RWPE1 (cell line): ENCODE results near the gene TXK.

ENCODE experiments used
- CTCF ChIA-PET: fragments of 350-600 bp; sonication (Branson Sonifier 250); formaldehyde crosslinking; extraction: SDS; loops from one replicate; lab custom pipeline; 2021; lab: Yijun Ruan, JAX
- POLR2A ChIA-PET: fragments of 400-600 bp; formaldehyde crosslinking; extraction: SDS; loops from one replicate; lab custom pipeline; 2020; ENCODE audit warnings: antibody characterized with exemption; ENCODE audit not compliant: low non-redundant PET; lab: Yijun Ruan, JAX
- DNase-seq: peaks from one replicate; pipeline ENCODE4 v3.0.0; 2012; ENCODE audit warnings: low spot score
- H3K27ac ChIP-seq: fragments of 450-650 bp; 2 replicates; pipeline ENCODE4 v1.5.1; 2017
- TF ChIP-seq, protein P1 (sequence below): fragments of 450-650 bp; conservative IDR thresholded peaks from 2 replicates; pipeline ENCODE4 v1.5.1; 2017; ENCODE audit warnings: low read depth, mild to moderate bottlenecking

The TXK gene

DNA sequence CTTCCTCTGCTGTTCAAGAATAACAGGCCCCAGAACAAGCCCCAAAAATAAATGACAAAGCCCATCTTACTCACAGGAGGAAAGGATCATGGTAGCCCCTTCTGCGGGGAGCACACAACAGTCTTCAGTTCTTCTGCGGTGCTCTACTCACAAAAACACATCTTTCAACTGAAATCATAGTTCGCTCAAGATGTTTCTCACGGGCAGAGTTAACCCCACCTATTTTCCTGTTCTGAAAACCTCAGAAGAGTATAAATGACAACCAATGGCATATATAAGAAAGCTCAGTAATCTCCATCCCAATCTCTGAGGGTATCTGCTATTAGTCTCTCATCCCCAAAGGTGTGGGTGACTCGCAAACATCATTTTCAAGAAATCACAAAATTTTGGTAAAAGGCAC is at the start of gene TXK:
Gene TXK, minus strand, starts transcription at position 170 of the 400 bp plus-strand sequence. Its CDS starts 80 bp downstream, at position 90.
- H3K27ac ChIP-seq = no peak within 1 kb of the TSS
- POLR2A ChIA-PET = no interaction called here
- DNase-seq = no peak
- TF ChIP-seq, protein P1, sequence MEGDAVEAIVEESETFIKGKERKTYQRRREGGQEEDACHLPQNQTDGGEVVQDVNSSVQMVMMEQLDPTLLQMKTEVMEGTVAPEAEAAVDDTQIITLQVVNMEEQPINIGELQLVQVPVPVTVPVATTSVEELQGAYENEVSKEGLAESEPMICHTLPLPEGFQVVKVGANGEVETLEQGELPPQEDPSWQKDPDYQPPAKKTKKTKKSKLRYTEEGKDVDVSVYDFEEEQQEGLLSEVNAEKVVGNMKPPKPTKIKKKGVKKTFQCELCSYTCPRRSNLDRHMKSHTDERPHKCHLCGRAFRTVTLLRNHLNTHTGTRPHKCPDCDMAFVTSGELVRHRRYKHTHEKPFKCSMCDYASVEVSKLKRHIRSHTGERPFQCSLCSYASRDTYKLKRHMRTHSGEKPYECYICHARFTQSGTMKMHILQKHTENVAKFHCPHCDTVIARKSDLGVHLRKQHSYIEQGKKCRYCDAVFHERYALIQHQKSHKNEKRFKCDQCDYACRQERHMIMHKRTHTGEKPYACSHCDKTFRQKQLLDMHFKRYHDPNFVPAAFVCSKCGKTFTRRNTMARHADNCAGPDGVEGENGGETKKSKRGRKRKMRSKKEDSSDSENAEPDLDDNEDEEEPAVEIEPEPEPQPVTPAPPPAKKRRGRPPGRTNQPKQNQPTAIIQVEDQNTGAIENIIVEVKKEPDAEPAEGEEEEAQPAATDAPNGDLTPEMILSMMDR = no peak
- CTCF ChIA-PET = interaction anchor here (0.6 kb wide), 1 partner anchor 429 kb away, joined by 7 read pairs; no protein-coding TSS in a partner anchor

DNA sequence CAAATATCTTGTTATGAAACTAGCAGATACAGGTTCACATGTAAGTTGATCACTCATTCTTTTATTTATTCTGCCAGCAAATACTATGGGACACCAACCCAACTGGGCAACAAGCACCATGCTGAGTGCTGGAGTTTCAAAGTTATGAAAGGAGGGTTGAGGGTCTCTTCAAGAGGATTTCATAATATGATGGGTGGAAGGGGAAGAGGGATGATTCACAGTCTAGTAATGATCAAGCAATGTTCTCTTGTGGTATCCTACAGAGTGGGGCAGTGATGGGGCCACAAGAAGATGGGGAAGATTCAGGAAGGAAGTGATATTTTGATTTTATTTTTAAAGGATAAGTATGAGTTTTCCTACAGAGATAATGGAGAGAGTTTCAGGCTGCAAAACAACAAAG is 46.2 kb upstream of the TXK start:
- CTCF ChIA-PET = interaction anchor here (0.5 kb wide), 1 partner anchor 657 kb away, joined by 3 read pairs; no protein-coding TSS in a partner anchor
- no peak overlapping the region for H3K27ac ChIP-seq
- TF ChIP-seq, protein P1 = no peak
- DNase-seq = no peak
- POLR2A ChIA-PET = no interaction called here

DNA sequence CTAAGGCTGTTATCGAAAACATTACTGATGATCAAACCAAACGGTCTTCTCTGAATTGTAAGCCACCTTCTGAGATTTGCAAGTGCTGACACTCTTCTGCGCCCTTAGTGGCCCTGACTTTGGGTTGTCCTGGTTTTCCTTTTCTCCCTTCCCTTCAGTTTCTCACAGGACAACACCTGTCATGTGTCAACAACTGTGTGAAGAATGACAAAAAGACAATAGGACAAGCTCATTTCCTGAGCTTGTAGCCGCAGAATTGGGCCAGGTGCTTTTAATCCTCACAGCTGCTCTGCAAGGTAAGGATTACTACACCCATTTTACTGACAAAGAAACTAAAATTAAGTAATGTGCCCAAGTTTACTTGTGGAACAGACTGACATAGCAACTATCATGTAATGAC is 44.9 kb upstream of the TXK start:
- ChIA-PET POLR2A (no interaction called here), CTCF (interaction anchor here (0.5 kb wide), 1 partner anchor 220 kb away, joined by 3 read pairs; no protein-coding TSS in a partner anchor)
- H3K27ac ChIP-seq = no peak overlapping the region
- TF ChIP-seq, protein P1 = no peak
- no peak for DNase-seq

DNA sequence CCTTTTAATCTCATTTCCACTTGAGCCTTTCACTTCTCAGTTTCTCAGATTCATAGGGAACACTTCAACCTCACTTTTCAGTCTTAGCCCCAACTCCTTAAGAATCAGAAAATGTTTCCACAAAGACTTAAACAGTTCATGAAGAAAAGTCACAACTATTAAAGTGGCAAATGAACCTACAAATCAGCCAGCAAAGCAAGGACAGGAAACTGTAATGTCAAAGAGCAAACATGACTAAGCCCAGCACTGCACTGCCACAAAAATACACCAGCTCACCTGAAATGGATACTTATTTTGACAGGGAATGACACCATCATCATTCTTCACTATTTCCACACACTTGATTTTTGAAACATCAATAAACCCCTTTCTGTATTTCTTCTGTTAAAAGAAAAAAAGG is 41.8 kb upstream of the TXK start:
- no peak overlapping the region for H3K27ac ChIP-seq
- DNase-seq = no peak
- POLR2A ChIA-PET = no interaction called here
- TF ChIP-seq, protein P1 = no peak
- CTCF ChIA-PET = interaction anchor here (0.7 kb wide), 1 partner anchor 23 kb away, joined by 3 read pairs; no protein-coding TSS in a partner anchor

DNA sequence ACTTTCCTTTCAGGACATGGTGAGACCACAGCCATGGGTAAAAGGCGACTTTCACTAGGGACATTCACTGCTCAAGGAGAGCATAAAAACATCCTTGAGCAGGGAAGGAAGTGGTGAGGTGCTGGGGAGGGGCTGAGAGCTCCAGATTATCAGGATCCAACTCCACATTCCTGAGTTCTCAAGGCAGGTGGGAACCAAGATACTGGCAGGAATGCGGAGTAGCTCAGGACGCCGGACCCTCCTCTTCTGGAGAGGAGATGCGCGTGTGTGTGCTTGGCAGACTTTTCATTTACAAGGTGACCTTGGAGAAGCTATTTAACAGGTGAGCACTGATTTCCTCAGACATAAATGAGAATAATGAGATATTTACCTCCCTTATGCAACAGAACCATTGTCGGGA is 41.3 kb upstream of the TXK start:
- no peak overlapping the region for H3K27ac ChIP-seq
- ChIA-PET POLR2A (no interaction called here), CTCF (interaction anchor here (0.7 kb wide), 1 partner anchor 23 kb away, joined by 3 read pairs; no protein-coding TSS in a partner anchor)
- DNase-seq = no peak
- TF ChIP-seq, protein P1 = no peak

DNA sequence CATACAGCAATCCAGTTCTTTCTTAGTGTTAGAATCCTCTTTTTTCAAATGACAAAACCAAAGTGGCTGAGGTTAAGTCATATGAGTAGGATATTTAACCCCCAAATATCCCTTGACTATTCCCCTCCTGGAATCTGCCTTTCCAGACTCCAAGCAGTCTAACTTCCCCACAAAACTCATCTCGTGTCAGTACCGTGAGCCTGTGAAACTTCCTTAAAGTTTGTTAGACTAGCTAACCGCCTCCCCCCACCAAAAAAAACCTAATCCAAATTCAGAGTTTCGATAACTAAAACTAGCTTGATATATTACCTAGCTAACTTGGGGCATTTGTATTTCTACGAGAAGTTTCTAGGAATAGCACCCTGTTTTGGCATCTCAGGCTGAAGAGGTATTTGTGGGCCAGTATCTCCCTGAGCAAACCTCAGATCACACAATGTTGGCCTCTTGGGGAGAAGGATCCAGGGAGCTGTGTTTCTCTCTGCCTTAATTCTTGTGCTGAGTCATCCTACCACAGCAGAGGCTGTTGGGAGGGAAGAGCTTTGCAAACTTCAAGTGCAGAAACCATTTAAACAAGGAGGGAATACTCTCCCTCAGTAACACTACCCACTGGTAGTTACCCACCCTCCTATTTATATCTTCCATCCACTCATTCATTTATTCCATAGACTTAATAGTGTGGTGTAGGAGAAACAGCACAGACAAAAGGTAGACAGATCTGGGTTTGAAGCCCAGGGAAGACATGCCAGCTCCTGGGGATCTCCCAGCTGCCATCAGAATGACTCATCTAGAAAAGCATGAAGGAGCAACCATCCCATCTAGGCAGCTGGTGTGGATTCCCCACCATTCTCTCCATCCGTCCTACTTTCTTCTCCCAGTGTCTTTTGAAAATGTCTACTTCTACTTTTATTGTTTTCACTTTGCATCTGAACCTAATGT is 39.3 kb upstream of the TXK start:
- peak; percentile 78 for DNase-seq
- POLR2A ChIA-PET = no interaction called here
- CTCF ChIA-PET = no interaction called here
- TF ChIP-seq, protein P1 = no peak
- H3K27ac ChIP-seq = no peak overlapping the region
